Neural cell (in vitro differentiated cells): ENCODE data around the gene SYNGR2. TPM values are rescaled to one million over a fixed set of nuclear protein-coding genes. Genes with fewer than 3 reads are reported as not detected.

Source experiments
- H2AFZ ChIP-seq: fragments of 200-600, 300-800 bp; sonication (generic), shearing (Covaris generic); 2 replicates; pipeline ENCODE4 v1.6.0; 2014; ENCODE audit warnings: low read depth, mild to moderate bottlenecking, antibody characterized with exemption, low read length, moderate library complexity
- H3F3A ChIP-seq: fragments of 200-600 bp; shearing (Covaris generic); 2 replicates; pipeline ENCODE4 v1.6.1; 2016; ENCODE audit warnings: mild to moderate bottlenecking, moderate library complexity, mixed read lengths, antibody characterized with exemption, low read length; ENCODE audit not compliant: insufficient read depth, poor library complexity, severe bottlenecking
- H3K27ac ChIP-seq: fragments of 200-600, 300-800 bp; sonication (generic), shearing (Covaris generic); 2 replicates; pipeline ENCODE4 v1.5.1; 2014; ENCODE audit warnings: mild to moderate bottlenecking, low read length, moderate library complexity
- H3K27me3 ChIP-seq: fragments of 300-800, 200-600 bp; sonication (generic), shearing (Covaris generic); 2 replicates; pipeline ENCODE4 v1.6.0; 2014; ENCODE audit warnings: mild to moderate bottlenecking, low read depth, low read length, moderate library complexity; ENCODE audit not compliant: insufficient read depth
- H3K36me3 ChIP-seq: fragments of 300-800, 200-600 bp; sonication (generic), shearing (Covaris generic); 2 replicates; pipeline ENCODE4 v1.5.1; 2014; ENCODE audit warnings: mild to moderate bottlenecking, antibody characterized with exemption, low read length, moderate library complexity; ENCODE audit not compliant: insufficient read depth
- H3K4me2 ChIP-seq: fragments of 300-800, 200-600 bp; sonication (generic), shearing (Covaris generic); 2 replicates; pipeline ENCODE4 v1.6.0; 2014; ENCODE audit warnings: mild to moderate bottlenecking, low read length
- H3K4me3 ChIP-seq: fragments of 300-800, 200-600 bp; sonication (generic), shearing (Covaris generic); 2 replicates; pipeline ENCODE4 v1.5.1; 2014; ENCODE audit warnings: mild to moderate bottlenecking, low read length, moderate library complexity
- H3K79me2 ChIP-seq: fragments of 200-600 bp; shearing (Covaris generic); replicated peaks from 2 replicates; pipeline ENCODE4 v1.6.0; 2014; ENCODE audit warnings: mild to moderate bottlenecking, low read length, moderate library complexity; ENCODE audit not compliant: insufficient read depth
- H3K9ac ChIP-seq: fragments of 300-800, 200-600 bp; sonication (generic), shearing (Covaris generic); 2 replicates; pipeline ENCODE4 v1.6.1; 2016; ENCODE audit warnings: mild to moderate bottlenecking, low read length, mixed read lengths
- H3K9me2 ChIP-seq: fragments of 200-600 bp; shearing (Covaris generic); 2 replicates; pipeline ENCODE4 v1.6.1; 2016; ENCODE audit warnings: mild to moderate bottlenecking, low read length, mixed read lengths; ENCODE audit not compliant: insufficient read depth
- H3K9me3 ChIP-seq: fragments of 200-600, 300-800 bp; sonication (generic), shearing (Covaris generic); 2 replicates; pipeline ENCODE4 v1.6.1; 2016; ENCODE audit warnings: mild to moderate bottlenecking, mixed run types, low read length, moderate library complexity, mixed read lengths
- H4K20me1 ChIP-seq: fragments of 200-600 bp; shearing (Covaris generic); 2 replicates; pipeline ENCODE4 v1.6.1; 2016; ENCODE audit warnings: mild to moderate bottlenecking, mixed run types; ENCODE audit not compliant: insufficient read depth
- EP300 ChIP-seq: fragments of 450-650 bp; conservative IDR thresholded peaks from 2 replicates; pipeline ENCODE4 v1.6.1; 2014; ENCODE audit warnings: antibody characterized with exemption, mild to moderate bottlenecking, moderate library complexity; ENCODE audit not compliant: poor library complexity, severe bottlenecking
- EZH2 ChIP-seq: fragments of 200-600, 300-800 bp; shearing (Covaris generic), sonication (generic); IDR thresholded peaks from 2 replicates; pipeline ENCODE4 v1.6.1; 2014; ENCODE audit warnings: antibody characterized with exemption, low read length, borderline replicate concordance, mild to moderate bottlenecking; ENCODE audit not compliant: insufficient read depth, poor library complexity, severe bottlenecking
- MXI1 ChIP-seq: fragments of 450-650 bp; conservative IDR thresholded peaks from 2 replicates; pipeline ENCODE4 v1.6.1; 2014; ENCODE audit warnings: antibody characterized with exemption, mild to moderate bottlenecking; ENCODE audit not compliant: poor library complexity, severe bottlenecking
- POLR2AphosphoS5 ChIP-seq: IDR thresholded peaks from 2 replicates; pipeline ENCODE4 v1.6.1; 2012
- RAD21 ChIP-seq: fragments of 450-650 bp; conservative IDR thresholded peaks from 2 replicates; pipeline ENCODE4 v1.6.1; 2014; ENCODE audit warnings: antibody characterized with exemption, mild to moderate bottlenecking, moderate library complexity
- SMC3 ChIP-seq: fragments of 450-650 bp; conservative IDR thresholded peaks from 2 replicates; pipeline ENCODE4 v1.6.1; 2014; ENCODE audit warnings: antibody characterized with exemption, mild to moderate bottlenecking, moderate library complexity; ENCODE audit not compliant: poor library complexity
- TAF1 ChIP-seq: IDR thresholded peaks from 2 replicates; pipeline ENCODE4 v1.6.1; 2012; ENCODE audit warnings: low read depth
- polyA plus RNA-seq: library from polyadenylated mRNA; depleted of rRNA; stranded (reverse); fragments of >200 nt; gene quantifications from 2 replicates; pipeline ENCODE4 v1.2.3, GENCODE V29; 2014
- TF ChIP-seq, protein P1 (sequence below): fragments of 450-650 bp; IDR thresholded peaks from 2 replicates; pipeline ENCODE4 v1.5.1; 2014; ENCODE audit warnings: antibody characterized with exemption, mild to moderate bottlenecking, moderate library complexity; ENCODE audit not compliant: poor library complexity, severe bottlenecking
- TF ChIP-seq, protein P2 (sequence below): IDR thresholded peaks from 2 replicates; pipeline ENCODE4 v1.6.1; 2012; ENCODE audit warnings: borderline replicate concordance

SYNGR2 gene
- polyA plus RNA-seq, 1 donor from 2014 or later, result 3.9 TPM

DNA sequence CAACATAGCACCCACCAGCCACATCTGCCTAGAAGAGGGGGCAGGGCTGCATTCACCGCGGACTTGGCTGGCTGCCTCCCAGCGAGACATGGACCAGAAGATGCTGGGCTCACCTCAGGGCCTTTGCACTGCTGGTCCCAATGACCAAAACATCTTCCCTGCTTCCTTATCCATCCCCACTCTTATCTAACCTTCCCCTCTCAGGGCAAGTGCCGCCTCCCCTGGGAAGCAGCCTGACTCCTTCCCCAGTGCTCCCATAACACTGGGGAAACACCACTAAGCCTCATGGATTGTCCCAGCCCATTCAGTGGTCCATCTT is 45.5 kb upstream of the SYNGR2 start:
- H3K9ac ChIP-seq, result no peak overlapping the region
- peaks cover 6% of the 10 kb centered on the region for H3K27me3 ChIP-seq
- no peaks in the 10 kb centered on the region for H4K20me1 ChIP-seq
- H3K9me2 ChIP-seq, result no peaks in the 10 kb centered on the region
- H3K27ac ChIP-seq, result no peak overlapping the region
- TF ChIP-seq EP300 (no peak), RAD21 (no peak), EZH2 (no peak), TAF1 (no peak), MXI1 (no peak), POLR2AphosphoS5 (no peak), SMC3 (no peak)
- TF ChIP-seq, protein P1, sequence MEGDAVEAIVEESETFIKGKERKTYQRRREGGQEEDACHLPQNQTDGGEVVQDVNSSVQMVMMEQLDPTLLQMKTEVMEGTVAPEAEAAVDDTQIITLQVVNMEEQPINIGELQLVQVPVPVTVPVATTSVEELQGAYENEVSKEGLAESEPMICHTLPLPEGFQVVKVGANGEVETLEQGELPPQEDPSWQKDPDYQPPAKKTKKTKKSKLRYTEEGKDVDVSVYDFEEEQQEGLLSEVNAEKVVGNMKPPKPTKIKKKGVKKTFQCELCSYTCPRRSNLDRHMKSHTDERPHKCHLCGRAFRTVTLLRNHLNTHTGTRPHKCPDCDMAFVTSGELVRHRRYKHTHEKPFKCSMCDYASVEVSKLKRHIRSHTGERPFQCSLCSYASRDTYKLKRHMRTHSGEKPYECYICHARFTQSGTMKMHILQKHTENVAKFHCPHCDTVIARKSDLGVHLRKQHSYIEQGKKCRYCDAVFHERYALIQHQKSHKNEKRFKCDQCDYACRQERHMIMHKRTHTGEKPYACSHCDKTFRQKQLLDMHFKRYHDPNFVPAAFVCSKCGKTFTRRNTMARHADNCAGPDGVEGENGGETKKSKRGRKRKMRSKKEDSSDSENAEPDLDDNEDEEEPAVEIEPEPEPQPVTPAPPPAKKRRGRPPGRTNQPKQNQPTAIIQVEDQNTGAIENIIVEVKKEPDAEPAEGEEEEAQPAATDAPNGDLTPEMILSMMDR, result no peak
- TF ChIP-seq, protein P2, sequence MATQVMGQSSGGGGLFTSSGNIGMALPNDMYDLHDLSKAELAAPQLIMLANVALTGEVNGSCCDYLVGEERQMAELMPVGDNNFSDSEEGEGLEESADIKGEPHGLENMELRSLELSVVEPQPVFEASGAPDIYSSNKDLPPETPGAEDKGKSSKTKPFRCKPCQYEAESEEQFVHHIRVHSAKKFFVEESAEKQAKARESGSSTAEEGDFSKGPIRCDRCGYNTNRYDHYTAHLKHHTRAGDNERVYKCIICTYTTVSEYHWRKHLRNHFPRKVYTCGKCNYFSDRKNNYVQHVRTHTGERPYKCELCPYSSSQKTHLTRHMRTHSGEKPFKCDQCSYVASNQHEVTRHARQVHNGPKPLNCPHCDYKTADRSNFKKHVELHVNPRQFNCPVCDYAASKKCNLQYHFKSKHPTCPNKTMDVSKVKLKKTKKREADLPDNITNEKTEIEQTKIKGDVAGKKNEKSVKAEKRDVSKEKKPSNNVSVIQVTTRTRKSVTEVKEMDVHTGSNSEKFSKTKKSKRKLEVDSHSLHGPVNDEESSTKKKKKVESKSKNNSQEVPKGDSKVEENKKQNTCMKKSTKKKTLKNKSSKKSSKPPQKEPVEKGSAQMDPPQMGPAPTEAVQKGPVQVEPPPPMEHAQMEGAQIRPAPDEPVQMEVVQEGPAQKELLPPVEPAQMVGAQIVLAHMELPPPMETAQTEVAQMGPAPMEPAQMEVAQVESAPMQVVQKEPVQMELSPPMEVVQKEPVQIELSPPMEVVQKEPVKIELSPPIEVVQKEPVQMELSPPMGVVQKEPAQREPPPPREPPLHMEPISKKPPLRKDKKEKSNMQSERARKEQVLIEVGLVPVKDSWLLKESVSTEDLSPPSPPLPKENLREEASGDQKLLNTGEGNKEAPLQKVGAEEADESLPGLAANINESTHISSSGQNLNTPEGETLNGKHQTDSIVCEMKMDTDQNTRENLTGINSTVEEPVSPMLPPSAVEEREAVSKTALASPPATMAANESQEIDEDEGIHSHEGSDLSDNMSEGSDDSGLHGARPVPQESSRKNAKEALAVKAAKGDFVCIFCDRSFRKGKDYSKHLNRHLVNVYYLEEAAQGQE, result no peak
- H3K4me2 ChIP-seq, result no peak overlapping the region
- no peaks in the 10 kb centered on the region for H3K36me3 ChIP-seq
- H3K4me3 ChIP-seq, result no peak overlapping the region
- H3K79me2 ChIP-seq, result no peaks in the 10 kb centered on the region
- no peak overlapping the region for H2AFZ ChIP-seq
- H3F3A ChIP-seq, result no peaks in the 10 kb centered on the region
- no peaks in the 10 kb centered on the region for H3K9me3 ChIP-seq

DNA sequence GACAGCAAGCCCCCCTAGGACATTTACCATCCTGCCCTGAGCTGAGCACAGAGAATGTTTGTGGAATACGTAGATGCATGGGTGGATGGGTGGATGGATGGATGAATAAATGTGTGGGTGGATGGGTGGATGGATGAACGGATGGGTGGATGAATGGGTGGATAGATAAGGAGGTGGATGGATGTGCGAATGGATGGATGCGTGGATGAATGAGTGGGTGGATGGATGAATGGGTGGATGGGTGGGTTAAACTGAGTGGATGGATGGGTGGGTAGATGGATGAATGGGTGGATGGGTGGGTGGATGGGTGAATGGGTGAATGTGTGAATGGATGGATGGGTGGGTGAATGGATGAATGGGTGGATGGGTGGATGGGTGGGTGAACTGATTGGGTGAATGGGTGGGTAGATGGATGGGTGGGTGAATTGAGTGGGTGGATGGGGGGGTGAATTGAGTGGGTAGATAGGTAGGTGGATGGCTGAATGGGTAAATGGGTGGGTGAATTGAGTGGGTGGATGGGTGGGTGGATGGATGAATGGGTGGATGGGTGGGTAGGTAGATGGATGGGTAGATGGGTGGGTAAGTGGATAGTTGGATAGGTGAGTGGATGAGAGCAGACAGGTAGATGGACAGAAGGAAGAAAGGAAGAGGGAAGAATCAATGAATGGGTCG is 45.0 kb upstream of the SYNGR2 start:
- H2AFZ ChIP-seq, result no peak overlapping the region

More for the DNA sequence above, 45.0 kb upstream of the SYNGR2 start:
- Histone ChIP-seq H3K9me2 (no peaks in the 10 kb centered on the region), H3K9me3 (no peaks in the 10 kb centered on the region), H3K4me3 (no peak overlapping the region), H3K27me3 (peaks cover 11% of the 10 kb centered on the region), H3K27ac (no peak overlapping the region), H3K79me2 (no peaks in the 10 kb centered on the region), H4K20me1 (no peaks in the 10 kb centered on the region), H3K36me3 (no peaks in the 10 kb centered on the region), H3K9ac (no peak overlapping the region), H3F3A (no peaks in the 10 kb centered on the region), H3K4me2 (no peak overlapping the region)
- no peak for TF ChIP-seq EP300
- TF ChIP-seq, protein P1, result no peak
- no peak for TF ChIP-seq POLR2AphosphoS5
- TF ChIP-seq TAF1, result no peak
- TF ChIP-seq, protein P2, result no peak
- no peak for TF ChIP-seq EZH2
- no peak for TF ChIP-seq MXI1
- no peak for TF ChIP-seq SMC3
- TF ChIP-seq RAD21, result no peak
